Measurements from ENCODE around the gene SULT2B1.
A peak's percentile ranks its signal among the peaks of the same experiment; 100 is the strongest.

The SULT2B1 gene

GRCh38 chr19:48511800-48512503, 40.0 kb upstream of the SULT2B1 start, which contains the start of gene LMTK3:
LMTK3 (minus strand) TSS chr19:48511835; CDS start chr19:48511576, 259 bp downstream.
- H3K18ac ChIP-seq (ENCODE audit: low read length), result no peak within 1 kb of the TSS
- H3K4me1 ChIP-seq (ENCODE audit: control insufficient read depth in 1 of 2, insufficient read depth in 2 of 2, low read length in 2 of 2), result peaks cover 2 to 3% of the 10 kb centered on the region in 2 experiments
- H3K9ac ChIP-seq (ENCODE audit: low read length), result no peak within 1 kb of the TSS
- H3K4me2 ChIP-seq (ENCODE audit: low read length), result peak within 1 kb of the TSS; percentile 45
- peaks cover 11% of the 10 kb centered on the region for H3K9me3 ChIP-seq (ENCODE audit: insufficient read depth, low read depth, low read length)
- no peak within 1 kb of the TSS for H2BK5ac ChIP-seq (ENCODE audit: low read depth, low read length, poor library complexity)
- H2BK12ac ChIP-seq (ENCODE audit: low read length), result no peak within 1 kb of the TSS
- H3K79me1 ChIP-seq (ENCODE audit: low read length), result peaks cover 4% of the 10 kb centered on the region
- no peak for DNase-seq
- H3K23ac ChIP-seq (ENCODE audit: low read length), result no peak within 1 kb of the TSS
- H3K36me3 ChIP-seq (ENCODE audit: control insufficient read depth in 1 of 2, insufficient read depth in 2 of 2, low read length in 2 of 2), result no peaks in the 10 kb centered on the region
- whole genome bisulfite sequencing (ENCODE audit: extremely low coverage, insufficient coverage, insufficient read length), result no CpG with 5 or more reads among the region's 32 CpGs
- H3K4me3 ChIP-seq (ENCODE audit: low read depth, low read length), result peak within 1 kb of the TSS; percentile 0
- H2BK120ac ChIP-seq (ENCODE audit: insufficient read depth, low read length, poor library complexity), result no peak within 1 kb of the TSS
- peaks cover 3% of the 10 kb centered on the region for H3K79me2 ChIP-seq (ENCODE audit: control insufficient read depth, insufficient read depth, low read length, poor library complexity)
- no peak within 1 kb of the TSS for H3K27ac ChIP-seq (ENCODE audit: low read depth, low read length)
- no peak within 1 kb of the TSS for H4K91ac ChIP-seq (ENCODE audit: low read depth, low read length)
- H2AFZ ChIP-seq (ENCODE audit: insufficient read depth, low read length, poor library complexity), result peak within 1 kb of the TSS; percentile 71
- H2AK5ac ChIP-seq (ENCODE audit: low read length), result no peak within 1 kb of the TSS
- H3K27me3 ChIP-seq (ENCODE audit: insufficient read depth, low read length), result peaks cover 8% of the 10 kb centered on the region
- H3K4ac ChIP-seq (ENCODE audit: low read depth, low read length), result no peak within 1 kb of the TSS
- no peak within 1 kb of the TSS for H4K12ac ChIP-seq (ENCODE audit: low read depth, low read length)
- H3K14ac ChIP-seq (ENCODE audit: low read length), result no peak within 1 kb of the TSS
- H4K8ac ChIP-seq (ENCODE audit: low read depth, low read length), result no peak within 1 kb of the TSS

GRCh38 chr19:48512504-48513288, 39.3 kb upstream of the SULT2B1 start:
- Histone ChIP-seq H3K9me3 (ENCODE audit: insufficient read depth, low read depth, low read length) (peaks cover 11% of the 10 kb centered on the region), H3K4me1 (ENCODE audit: control insufficient read depth in 1 of 2, insufficient read depth in 2 of 2, low read length in 2 of 2) (peaks cover 2 to 3% of the 10 kb centered on the region in 2 experiments), H4K8ac (ENCODE audit: low read depth, low read length) (no peak overlapping the region), H2AFZ (ENCODE audit: insufficient read depth, low read length, poor library complexity) (no peak overlapping the region), H3K4ac (ENCODE audit: low read depth, low read length) (no peak overlapping the region), H3K79me1 (ENCODE audit: low read length) (peaks cover 4% of the 10 kb centered on the region), H4K12ac (ENCODE audit: low read depth, low read length) (no peak overlapping the region), H2BK12ac (ENCODE audit: low read length) (no peak overlapping the region), H3K79me2 (ENCODE audit: control insufficient read depth, insufficient read depth, low read length, poor library complexity) (peaks cover 3% of the 10 kb centered on the region), H3K4me3 (ENCODE audit: low read depth, low read length) (no peak overlapping the region), H3K14ac (ENCODE audit: low read length) (no peak overlapping the region), H3K36me3 (ENCODE audit: control insufficient read depth in 1 of 2, insufficient read depth in 2 of 2, low read length in 2 of 2) (no peaks in the 10 kb centered on the region), H4K91ac (ENCODE audit: low read depth, low read length) (no peak overlapping the region), H2AK5ac (ENCODE audit: low read length) (no peak overlapping the region), H3K23ac (ENCODE audit: low read length) (no peak overlapping the region), H3K9ac (ENCODE audit: low read length) (no peak overlapping the region), H3K4me2 (ENCODE audit: low read length) (no peak overlapping the region), H2BK120ac (ENCODE audit: insufficient read depth, low read length, poor library complexity) (no peak overlapping the region), H3K27me3 (ENCODE audit: insufficient read depth, low read length) (peaks cover 8% of the 10 kb centered on the region), H3K27ac (ENCODE audit: low read depth, low read length) (no peak overlapping the region), H2BK5ac (ENCODE audit: low read depth, low read length, poor library complexity) (no peak overlapping the region), H3K18ac (ENCODE audit: low read length) (no peak overlapping the region)
- WGBS (ENCODE audit: extremely low coverage, insufficient coverage, insufficient read length), result no CpG with 5 or more reads among the region's 19 CpGs
- DNase-seq, result peak in 1 of 2 donors; percentile 31

- peaks cover 4% of the 10 kb centered on the region for H3K79me1 ChIP-seq (ENCODE audit: low read length)
- H3K79me2 ChIP-seq (ENCODE audit: control insufficient read depth, insufficient read depth, low read length, poor library complexity), result peaks cover 3% of the 10 kb centered on the region
- H3K36me3 ChIP-seq (ENCODE audit: control insufficient read depth in 1 of 2, insufficient read depth in 2 of 2, low read length in 2 of 2), result no peaks in the 10 kb centered on the region
- peak overlapping the region; percentile 12 for H3K14ac ChIP-seq (ENCODE audit: low read length)
- H3K23ac ChIP-seq (ENCODE audit: low read length), result no peak overlapping the region
- H2BK12ac ChIP-seq (ENCODE audit: low read length), result peak overlapping the region; percentile 27
- no peak overlapping the region for H2BK120ac ChIP-seq (ENCODE audit: insufficient read depth, low read length, poor library complexity)
- H3K18ac ChIP-seq (ENCODE audit: low read length), result peak overlapping the region; percentile 67
- H3K4ac ChIP-seq (ENCODE audit: low read depth, low read length), result peak overlapping the region; percentile 39
- peak; percentile 59 to 66 for DNase-seq
- peak overlapping the region; percentile 77 for H2AK5ac ChIP-seq (ENCODE audit: low read length)
- H3K4me2 ChIP-seq (ENCODE audit: low read length), result peak overlapping the region; percentile 84
- H3K27ac ChIP-seq (ENCODE audit: low read depth, low read length), result no peak overlapping the region
- H3K4me1 ChIP-seq (ENCODE audit: control insufficient read depth in 1 of 2, insufficient read depth in 2 of 2, low read length in 2 of 2), result peaks cover 2 to 3% of the 10 kb centered on the region in 2 experiments
- no CpG with 5 or more reads among the region's 54 CpGs for WGBS (ENCODE audit: extremely low coverage, insufficient coverage, insufficient read length)
- peak overlapping the region; percentile 93 for H4K12ac ChIP-seq (ENCODE audit: low read depth, low read length)
- no peak overlapping the region for H3K9ac ChIP-seq (ENCODE audit: low read length)
- peaks cover 11% of the 10 kb centered on the region for H3K9me3 ChIP-seq (ENCODE audit: insufficient read depth, low read depth, low read length)
- peak overlapping the region; percentile 94 for H2AFZ ChIP-seq (ENCODE audit: insufficient read depth, low read length, poor library complexity)
- peak overlapping the region; percentile 74 for H3K4me3 ChIP-seq (ENCODE audit: low read depth, low read length)
- H4K8ac ChIP-seq (ENCODE audit: low read depth, low read length), result peak overlapping the region; percentile 95
- peak overlapping the region; percentile 66 for H4K91ac ChIP-seq (ENCODE audit: low read depth, low read length)
- H3K27me3 ChIP-seq (ENCODE audit: insufficient read depth, low read length), result peaks cover 8% of the 10 kb centered on the region
- no peak overlapping the region for H2BK5ac ChIP-seq (ENCODE audit: low read depth, low read length, poor library complexity)
Observed at GRCh38 chr19:48513289-48514122, 38.5 kb upstream of the SULT2B1 start.

DNA sequence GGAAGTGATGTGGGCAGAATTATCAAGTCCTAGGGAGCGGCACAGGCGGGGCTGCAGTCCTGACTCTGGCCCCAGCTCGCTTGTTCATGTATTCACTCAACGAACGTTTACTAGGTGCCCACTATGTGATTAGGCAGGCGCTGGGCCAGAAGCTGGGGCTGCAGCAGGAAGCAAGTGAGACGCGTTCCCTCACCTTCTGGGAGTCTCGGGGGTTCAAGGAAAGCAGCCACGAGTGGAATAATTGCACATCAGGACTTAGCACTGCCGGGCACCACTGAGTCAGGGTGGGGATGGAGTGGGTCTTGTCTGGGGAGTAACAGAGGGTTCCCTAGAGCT, 37.9 kb upstream of the SULT2B1 start:
- Histone ChIP-seq H4K8ac (ENCODE audit: low read depth, low read length) (peak overlapping the region; percentile 79), H3K18ac (ENCODE audit: low read length) (no peak overlapping the region), H3K14ac (ENCODE audit: low read length) (no peak overlapping the region), H3K4me3 (ENCODE audit: low read depth, low read length) (no peak overlapping the region), H2AFZ (ENCODE audit: insufficient read depth, low read length, poor library complexity) (peak overlapping the region; percentile 73), H3K27me3 (ENCODE audit: insufficient read depth, low read length) (peaks cover 8% of the 10 kb centered on the region), H2BK5ac (ENCODE audit: low read depth, low read length, poor library complexity) (no peak overlapping the region), H3K27ac (ENCODE audit: low read depth, low read length) (no peak overlapping the region), H2BK120ac (ENCODE audit: insufficient read depth, low read length, poor library complexity) (no peak overlapping the region), H4K91ac (ENCODE audit: low read depth, low read length) (no peak overlapping the region), H3K36me3 (ENCODE audit: control insufficient read depth in 1 of 2, insufficient read depth in 2 of 2, low read length in 2 of 2) (no peaks in the 10 kb centered on the region), H3K4ac (ENCODE audit: low read depth, low read length) (no peak overlapping the region), H3K23ac (ENCODE audit: low read length) (no peak overlapping the region), H2AK5ac (ENCODE audit: low read length) (no peak overlapping the region), H3K79me1 (ENCODE audit: low read length) (peaks cover 4% of the 10 kb centered on the region), H3K9me3 (ENCODE audit: insufficient read depth, low read depth, low read length) (peaks cover 11% of the 10 kb centered on the region), H3K4me2 (ENCODE audit: low read length) (peak overlapping the region; percentile 84), H3K4me1 (ENCODE audit: control insufficient read depth in 1 of 2, insufficient read depth in 2 of 2, low read length in 2 of 2) (peaks cover 2 to 3% of the 10 kb centered on the region in 2 experiments), H3K79me2 (ENCODE audit: control insufficient read depth, insufficient read depth, low read length, poor library complexity) (peaks cover 3% of the 10 kb centered on the region), H2BK12ac (ENCODE audit: low read length) (no peak overlapping the region), H4K12ac (ENCODE audit: low read depth, low read length) (no peak overlapping the region), H3K9ac (ENCODE audit: low read length) (no peak overlapping the region)
- WGBS (ENCODE audit: extremely low coverage, insufficient coverage, insufficient read length), result no CpG with 5 or more reads among the region's 11 CpGs
- no peak for DNase-seq

Data from trophoblast cell (in vitro differentiated cells and primary cell).